Stimulated activated CD4-positive, alpha-beta T cell treated with anti-CD3 and anti-CD28 coated beads, Interleukin-1b, Interleukin-23, amount 100 ng/mL, for 4 hours (primary cell): ENCODE measurements around the gene APOBR.
"Not testable (repeated sequence)": the region's sequence is repeated elsewhere in the genome, so short reads cannot be mapped to it uniquely, and the experiment has no call there.

ENCODE experiments used
- DNase-seq, 2 donors: peaks; one replicate each; pipeline ENCODE4 v3.0.0-alpha.2; 2020; ENCODE audit warnings: low read depth in 2 of 2

The APOBR gene

GRCh38 chr16:28497861-28498599 is 3.6 kb downstream of the APOBR start:
- no peak for DNase-seq

GRCh38 chr16:28498666-28499381 is 4.4 kb downstream of the APOBR start:
- DNase-seq, result no peak

- DNase-seq, result no peak
Observed at GRCh38 chr16:28499854-28500253, 5.4 kb downstream of the APOBR start.

- DNase-seq, result not testable (repeated sequence)
Observed at GRCh38 chr16:28500476-28501180, 6.2 kb downstream of the APOBR start.

GRCh38 chr16:28501258-28502232 is 7.1 kb downstream of the APOBR start:
- no peak for DNase-seq

GRCh38 chr16:28502290-28502689 is 7.8 kb downstream of the APOBR start:
- DNase-seq, result no peak

GRCh38 chr16:28503470-28504259 is 9.2 kb downstream of the APOBR start:
- no peak for DNase-seq

GRCh38 chr16:28504707-28505404 is 10.4 kb downstream of the APOBR start:
- no peak for DNase-seq

- no peak for DNase-seq
Observed at GRCh38 chr16:28505489-28506137, 11.2 kb downstream of the APOBR start.

GRCh38 chr16:28511031-28511430 is 16.6 kb downstream of the APOBR start:
- no peak for DNase-seq

- DNase-seq, result no peak
Observed at GRCh38 chr16:28511801-28512789, 17.7 kb downstream of the APOBR start.

- no peak for DNase-seq
Observed at GRCh38 chr16:28513484-28514181, 19.2 kb downstream of the APOBR start.

GRCh38 chr16:28514246-28514645 is 19.8 kb downstream of the APOBR start:
- DNase-seq, result no peak

- no peak for DNase-seq
Observed at GRCh38 chr16:28520672-28521071, 26.2 kb downstream of the APOBR start.

- no peak for DNase-seq
Observed at GRCh38 chr16:28521436-28521835, 27.0 kb downstream of the APOBR start.

- no peak for DNase-seq
Observed at GRCh38 chr16:28522792-28523191, 28.3 kb downstream of the APOBR start.

- DNase-seq, result no peak
Observed at GRCh38 chr16:28524681-28525171, 30.3 kb downstream of the APOBR start.
